Anterior cingulate cortex (tissue), 58 donors: ENCODE results near the gene DNPH1.

Experiments
- DNase-seq, 58 donors: peaks; one replicate each; lab custom pipeline; 2025; lab: John Stamatoyannopoulos, UW

DNPH1 gene

DNA sequence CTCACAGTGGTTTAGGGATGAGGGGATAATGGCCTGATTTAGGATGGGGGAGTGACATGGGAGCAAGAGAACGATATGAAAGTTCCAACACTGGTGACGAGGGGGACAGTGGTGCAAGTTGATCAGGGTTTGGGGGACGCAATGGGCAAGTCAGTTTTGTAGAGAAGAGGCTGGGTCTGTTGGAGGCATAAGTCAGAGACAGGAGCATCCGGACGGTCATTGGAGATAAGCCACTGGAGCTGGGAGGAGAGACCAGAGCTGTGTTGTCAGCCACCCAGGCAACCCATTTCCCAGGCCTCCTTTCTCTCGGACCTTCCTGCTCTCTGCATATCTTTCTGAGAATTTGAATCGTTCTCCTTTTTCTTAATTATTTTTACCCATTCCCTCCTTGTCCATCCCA, 9.5 kb downstream of the DNPH1 start:
- DNase-seq = no peak

DNA sequence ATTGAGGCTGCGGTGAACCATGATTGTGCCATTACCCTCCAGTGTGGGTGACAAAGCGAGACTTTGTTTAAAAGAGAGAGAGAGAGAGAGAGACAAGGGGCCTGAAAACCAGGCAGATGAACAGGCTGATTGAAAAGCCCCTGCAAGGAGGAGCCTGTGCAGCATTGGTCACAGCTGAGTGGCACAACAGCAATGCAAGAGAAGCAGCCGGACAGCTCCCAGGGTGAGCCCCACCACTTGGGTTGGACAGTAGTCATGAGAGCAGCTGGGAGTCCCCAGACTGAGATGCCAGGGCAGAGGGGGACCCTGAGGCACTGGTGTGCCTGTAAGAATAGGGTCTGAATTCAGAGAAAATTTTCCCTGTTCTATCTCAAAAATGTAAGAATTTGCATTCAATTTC, 10.2 kb downstream of the DNPH1 start:
- DNase-seq = peak in 2 of 58 donors; percentile 11 to 13

DNA sequence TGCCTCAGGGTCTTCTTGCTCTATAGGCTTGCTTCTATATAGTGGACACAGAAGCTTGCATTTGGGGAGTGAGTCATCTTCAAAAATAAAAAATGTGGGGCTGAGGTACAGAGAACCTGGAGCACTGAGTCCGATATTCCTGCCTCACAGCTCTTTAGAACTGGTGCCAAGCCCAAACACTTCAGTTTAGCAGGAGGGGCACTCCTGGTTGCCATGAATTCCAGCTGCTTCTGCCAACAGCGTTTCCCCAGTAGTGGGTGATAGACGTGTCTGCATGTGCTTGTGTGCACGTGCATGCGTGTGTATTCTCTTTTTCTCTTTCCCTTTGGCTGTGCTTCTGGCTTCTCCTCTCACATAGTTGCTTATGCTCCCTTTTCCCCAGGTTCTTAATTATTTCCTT, 11.9 kb downstream of the DNPH1 start:
- DNase-seq = no peak

DNA sequence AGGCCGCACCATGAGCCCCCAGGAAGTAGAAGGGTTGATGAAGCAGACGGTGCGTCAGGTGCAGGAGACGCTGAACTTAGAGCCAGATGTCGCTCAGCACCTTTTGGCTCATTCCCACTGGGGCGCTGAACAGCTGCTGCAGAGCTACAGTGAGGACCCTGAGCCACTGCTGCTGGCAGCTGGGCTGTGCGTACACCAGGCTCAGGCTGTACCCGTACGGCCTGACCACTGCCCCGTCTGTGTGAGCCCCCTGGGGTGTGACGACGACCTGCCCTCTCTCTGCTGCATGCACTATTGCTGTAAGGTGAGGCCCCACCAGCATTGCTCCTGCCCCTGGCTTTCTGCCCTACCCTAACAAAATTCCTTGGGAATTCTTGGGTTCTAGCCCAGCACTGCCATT, 13.1 kb downstream of the DNPH1 start:
- DNase-seq = no peak

DNA sequence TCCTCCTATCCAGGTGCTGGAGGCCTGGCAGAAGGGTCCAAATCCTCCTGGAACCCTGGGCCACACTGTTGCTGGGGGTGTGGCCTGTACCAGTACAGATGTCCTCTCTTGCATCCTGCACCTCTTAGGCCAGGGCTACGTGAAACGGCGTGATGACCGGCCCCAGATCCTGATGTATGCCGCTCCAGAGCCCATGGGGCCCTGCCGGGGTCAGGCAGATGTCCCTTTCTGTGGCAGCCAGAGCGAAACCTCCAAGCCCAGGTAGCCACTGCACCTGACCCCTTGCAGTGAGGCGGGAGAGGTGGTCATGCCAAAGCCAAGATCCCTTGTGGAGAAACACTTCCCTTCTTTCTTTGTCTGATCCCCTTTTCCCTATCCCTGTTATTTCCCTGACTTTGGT, 14.2 kb downstream of the DNPH1 start:
- DNase-seq = no peak

DNA sequence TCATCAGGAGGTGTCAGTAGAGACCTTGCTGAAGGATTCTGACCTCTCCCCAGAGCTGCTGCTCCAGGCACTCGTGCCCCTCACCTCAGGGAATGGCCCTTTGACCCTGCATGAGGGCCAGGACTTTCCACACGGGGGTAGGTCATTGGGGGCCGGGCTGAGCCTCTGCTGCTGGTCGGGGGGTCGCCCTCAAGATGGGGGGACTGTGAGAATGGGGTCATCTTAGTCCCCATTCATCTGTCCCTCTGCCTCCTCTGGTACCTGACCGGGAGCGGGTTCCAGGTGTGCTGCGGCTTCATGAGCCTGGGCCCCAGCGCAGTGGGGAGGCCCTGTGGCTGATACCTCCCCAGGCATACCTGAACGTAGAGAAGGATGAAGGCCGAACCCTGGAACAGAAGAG, 15.8 kb downstream of the DNPH1 start:
- DNase-seq = no peak

DNA sequence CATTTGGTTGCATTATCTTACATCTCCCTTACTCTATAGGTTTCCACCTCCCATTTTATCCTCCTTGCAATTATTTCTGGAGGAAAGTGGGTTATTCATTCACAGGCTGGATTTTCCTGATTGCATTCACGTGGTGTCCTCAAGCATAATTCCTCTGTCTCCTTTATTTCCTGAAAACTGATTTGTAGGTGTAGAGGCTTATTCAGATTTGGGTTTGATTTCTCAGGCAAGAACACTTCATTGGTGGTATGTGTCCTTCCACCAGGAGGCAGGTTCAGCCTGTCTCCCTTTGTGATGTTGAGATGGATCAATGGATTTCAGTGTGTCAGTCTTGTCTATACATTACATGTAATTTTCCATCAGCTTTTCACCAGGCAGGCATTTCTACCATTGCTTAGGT, 17.3 kb downstream of the DNPH1 start:
- DNase-seq = no peak

DNA sequence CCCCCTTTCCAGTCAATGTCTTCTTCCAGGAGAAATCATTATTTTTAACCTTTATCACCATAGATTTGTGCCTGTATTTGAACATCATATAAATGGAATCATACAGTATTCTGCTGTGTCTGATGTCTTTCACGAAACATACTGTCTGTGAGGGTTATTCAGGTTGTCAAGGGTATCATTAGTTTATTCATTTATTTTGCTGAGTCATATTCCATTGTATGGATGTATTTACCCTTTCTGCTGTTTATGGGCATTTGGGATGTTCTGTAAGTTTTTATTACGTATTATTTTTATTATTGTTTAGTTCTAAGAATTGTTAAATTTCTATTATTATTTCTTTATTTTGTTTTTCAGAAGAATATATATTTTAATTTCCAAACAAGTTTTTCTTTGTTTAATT, 22.0 kb downstream of the DNPH1 start:
- no peak for DNase-seq

DNA sequence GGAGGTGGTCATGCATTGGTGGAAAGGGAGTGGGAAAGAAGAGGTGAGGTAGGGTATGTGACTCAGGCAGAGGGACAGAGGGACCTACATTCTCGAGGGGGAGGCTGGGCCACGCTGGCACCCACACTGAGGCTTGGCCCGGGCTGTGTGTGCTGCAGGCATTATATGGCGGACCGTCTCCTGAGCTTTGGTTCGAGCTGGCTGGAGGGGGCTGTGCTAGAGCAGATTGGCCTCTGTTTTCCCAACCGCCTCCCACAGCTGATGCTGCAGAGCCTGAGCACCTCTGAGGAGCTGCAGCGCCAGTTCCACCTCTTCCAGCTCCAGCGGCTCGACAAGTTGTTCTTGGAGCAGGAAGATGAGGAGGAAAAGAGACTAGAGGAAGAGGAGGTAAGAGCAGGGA, 23.4 kb downstream of the DNPH1 start:
- DNase-seq = no peak

DNA sequence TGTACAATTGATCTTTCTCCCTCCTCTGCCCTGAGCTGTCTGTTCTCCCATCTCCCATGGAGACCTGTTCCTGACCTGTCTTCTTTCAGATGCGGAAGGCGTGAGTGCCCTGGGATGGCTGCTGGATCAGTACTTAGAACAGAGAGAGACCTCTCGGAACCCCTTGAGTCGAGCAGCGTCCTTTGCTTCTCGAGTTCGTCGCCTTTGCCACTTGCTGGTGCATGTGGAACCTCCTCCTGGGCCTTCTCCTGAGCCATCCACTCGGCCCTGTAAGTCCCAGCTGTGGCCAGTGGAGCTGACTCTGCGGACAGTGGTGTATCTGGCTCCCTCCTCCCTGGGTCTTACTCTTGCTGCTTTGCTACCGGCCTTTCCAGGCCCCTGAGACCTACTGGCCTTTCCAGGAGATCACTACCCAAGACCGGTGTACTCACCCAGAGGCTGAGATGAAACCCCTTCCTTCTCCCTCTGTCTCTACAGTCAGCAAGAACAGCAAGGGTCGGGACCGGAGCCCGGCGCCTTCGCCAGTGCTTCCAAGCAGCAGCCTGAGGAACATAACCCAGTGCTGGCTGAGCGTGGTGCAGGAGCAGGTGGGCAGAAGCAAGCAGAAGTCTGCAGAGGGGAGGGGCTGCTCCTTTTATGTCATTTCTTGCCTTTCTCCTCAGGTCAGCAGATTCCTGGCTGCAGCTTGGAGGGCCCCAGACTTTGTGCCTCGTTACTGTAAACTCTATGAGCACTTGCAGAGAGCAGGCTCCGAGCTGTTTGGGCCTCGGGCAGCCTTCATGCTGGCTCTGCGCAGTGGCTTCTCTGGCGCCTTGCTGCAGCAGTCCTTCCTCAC, 24.8 kb downstream of the DNPH1 start:
- DNase-seq = no peak

DNA sequence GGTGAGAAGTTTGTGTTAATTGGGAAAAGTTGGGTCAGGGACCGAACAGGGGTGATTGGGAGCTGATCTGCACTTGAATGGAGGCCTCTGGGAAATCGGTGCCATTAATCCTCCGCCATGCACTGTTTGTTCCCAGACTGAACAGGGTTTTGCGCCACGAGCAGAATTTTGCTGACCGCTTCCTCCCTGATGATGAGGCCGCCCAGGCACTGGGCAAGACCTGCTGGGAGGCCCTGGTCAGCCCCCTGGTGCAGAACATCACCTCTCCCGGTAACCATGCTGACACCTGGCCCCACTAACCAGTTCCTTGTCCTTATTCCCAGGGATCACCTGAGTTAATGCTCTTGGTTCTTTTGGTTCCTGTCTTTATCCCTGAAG, 25.6 kb downstream of the DNPH1 start:
- DNase-seq = no peak

DNA sequence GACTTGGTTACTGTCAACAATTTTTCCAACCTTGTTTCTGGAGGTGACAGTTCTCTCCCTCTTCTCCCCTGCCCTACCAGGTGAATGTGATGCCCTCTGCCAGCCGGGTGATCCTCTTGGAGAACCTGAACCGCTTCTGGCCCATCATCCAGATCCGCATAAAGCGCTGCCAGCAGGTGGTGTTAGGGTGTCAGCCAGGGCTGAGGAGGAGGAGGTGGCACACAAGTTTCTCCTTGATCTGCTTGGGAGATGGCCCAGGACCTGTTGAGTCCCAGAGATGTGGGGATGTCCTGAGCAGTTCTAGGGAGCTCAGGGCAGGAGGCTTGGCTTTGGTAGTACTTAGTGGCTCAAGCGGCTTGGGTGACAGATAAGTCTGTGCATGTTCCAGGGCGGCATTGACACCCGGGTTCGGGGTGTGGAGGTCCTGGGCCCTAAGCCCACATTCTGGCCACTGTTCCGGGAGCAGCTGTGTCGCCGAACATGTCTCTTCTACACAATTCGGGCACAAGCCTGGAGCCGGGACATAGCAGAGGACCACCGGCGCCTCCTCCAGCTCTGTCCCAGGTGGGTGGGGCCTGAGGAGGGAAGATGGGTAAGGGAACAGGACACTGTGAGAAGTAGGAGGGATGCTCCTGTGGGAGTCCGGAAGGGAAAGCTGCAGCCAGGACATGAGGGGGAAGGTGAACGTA, 26.1 kb downstream of the DNPH1 start:
- no peak for DNase-seq

DNA sequence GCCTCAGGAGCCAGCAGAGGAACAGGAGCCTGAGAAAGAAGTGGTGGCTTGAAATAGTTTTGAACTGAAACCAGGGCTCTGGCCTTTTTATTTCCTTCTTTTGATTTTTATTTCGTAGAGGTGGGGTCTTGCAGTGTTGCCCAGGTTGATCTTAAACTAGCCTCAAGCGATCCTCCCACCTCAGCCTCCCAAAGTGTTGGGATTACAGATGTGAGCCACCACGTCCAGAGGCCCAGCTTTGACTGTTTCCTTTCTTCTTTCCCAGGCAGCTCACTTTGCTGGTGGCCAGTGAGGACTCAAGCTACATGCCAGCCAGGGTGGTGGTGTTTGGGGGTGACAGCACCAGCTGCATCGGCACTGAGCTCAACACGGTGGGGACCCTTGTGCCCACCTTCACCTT, 26.8 kb downstream of the DNPH1 start:
- DNase-seq = no peak

DNA sequence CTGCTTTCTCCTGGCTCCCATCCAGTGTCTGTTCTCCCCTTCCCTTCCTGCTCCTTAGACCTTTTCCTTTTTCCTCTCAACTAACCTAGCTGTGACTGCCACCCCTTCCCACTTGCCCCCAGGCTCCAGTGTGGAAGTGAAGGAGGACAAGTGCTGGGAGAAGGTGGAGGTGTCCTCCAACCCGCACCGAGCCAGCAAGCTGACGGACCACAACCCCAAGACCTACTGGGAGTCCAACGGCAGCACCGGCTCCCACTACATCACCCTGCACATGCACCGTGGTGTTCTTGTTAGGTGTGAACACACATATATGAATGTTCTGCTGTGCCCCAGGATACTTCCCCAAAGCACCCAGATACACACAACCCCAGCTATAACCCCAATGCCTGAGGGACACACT, 28.7 kb downstream of the DNPH1 start:
- no peak for DNase-seq

DNA sequence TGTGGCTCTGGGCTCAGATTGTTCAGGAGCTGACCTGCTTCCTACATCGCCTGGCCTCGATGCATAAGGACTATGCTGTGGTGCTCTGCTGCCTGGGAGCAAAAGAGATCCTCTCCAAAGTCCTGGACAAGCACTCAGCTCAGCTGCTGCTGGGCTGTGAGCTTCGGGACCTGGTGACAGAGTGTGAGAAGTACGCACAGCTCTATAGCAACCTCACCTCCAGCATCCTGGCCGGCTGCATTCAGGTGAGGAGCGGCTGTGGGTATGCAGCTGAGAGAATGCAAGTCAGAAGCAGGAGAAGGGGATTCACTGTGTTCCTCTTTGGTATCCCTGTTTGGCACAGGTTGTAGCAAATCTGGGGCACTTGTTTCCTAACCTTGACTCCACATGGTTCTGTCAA, 29.4 kb downstream of the DNPH1 start:
- no peak for DNase-seq

DNA sequence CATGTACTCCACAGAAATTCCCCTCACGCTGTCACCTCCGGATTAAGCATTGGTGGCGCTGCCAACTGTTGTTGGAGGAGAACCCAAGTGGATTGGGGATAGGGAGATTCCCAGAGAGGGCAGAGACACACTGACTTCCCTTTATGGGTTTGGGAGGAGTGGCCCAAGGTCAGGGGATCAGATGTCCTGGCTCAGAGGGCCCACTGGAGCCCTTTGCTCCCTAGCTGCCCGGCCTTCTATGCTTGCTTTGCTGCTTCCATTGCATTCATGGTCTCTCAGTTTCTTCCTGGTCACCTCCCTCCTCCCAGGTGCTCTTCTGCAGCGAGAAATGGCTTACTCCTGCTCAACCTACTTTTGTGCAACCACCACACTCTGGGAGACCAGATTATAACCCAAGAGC, 32.9 kb downstream of the DNPH1 start:
- no peak for DNase-seq

DNA sequence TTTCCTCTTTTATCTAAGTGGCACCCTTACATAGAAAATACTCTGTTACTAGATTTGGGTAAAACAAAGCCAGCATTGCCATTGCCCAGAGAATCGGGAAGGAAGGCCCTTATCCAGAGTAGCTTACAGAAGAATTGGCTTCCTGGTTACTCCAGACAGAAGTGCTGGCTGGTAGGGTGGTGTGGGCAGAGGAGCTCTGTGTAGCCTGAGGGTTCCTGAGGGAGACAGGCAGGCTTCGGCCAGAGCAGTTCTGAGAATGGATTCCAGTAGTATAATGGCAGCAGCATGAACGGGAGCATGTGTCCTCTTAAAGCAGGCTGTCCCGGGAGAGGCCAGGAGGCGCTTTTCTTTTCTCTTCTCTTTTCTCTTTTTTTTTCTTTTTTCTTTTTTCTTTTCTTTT, 35.4 kb downstream of the DNPH1 start:
- DNase-seq = no peak

DNA sequence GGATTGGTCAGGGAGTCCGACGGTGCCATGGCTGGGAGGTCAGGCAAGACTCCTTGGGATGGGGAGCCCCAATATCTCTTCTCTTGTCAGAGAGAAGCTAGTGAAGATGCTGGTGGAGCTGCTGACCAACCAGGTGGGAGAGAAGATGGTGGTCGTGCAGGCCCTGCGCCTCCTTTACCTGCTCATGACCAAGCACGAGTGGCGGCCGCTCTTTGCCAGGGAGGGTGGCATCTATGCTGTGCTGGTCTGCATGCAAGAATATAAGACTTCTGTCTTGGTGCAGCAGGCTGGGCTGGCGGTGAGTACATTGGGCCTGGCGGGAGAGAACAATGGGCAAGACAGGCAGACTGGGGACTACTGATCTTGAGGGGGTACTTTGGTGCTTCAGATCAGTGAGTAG, 36.4 kb downstream of the DNPH1 start:
- no peak for DNase-seq

DNA sequence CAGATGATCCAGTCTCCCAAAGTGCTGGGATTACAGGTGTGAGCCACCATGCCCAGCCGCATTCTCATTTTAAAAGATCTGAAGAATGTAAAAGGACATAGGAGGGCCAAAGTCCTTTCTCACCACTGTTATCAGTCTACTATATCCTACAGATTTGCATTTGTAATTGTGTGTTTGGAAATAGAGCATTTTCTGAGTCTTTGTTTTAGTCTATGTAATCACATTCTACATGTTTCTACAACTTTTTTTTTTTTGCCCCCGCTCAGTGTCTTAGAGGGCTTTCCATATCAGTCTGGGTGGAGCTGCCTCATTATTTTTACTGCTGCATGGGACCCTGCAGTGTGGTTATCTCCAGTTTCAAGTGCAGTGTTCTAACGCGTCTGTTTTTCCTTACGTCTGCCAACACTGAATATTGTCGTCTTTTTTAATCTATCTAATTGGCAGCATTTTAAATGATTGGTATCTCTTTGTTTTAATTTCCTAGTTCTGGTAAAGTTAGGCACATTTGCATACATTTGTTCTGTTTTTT, 39.4 kb downstream of the DNPH1 start:
- no peak for DNase-seq

DNA sequence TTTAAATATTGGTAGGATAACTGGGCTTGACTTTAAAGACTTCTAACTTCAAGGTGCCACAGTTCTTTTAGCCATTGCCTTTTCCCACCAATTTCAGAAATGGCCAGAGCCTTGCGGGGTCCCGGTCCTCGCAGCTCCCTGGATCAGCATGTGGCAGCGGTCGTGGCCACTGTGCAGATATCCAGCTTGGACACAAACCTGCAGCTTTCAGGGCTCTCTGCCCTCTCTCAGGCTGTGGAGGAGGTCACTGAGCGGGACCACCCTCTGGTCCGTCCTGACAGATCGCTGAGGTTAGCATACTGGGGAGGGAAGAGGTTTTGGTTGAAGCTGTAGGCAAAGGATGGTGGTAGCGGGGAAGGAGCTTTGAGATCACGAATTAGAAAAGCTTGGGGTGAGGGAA, 40.9 kb downstream of the DNPH1 start:
- no peak for DNase-seq

DNA sequence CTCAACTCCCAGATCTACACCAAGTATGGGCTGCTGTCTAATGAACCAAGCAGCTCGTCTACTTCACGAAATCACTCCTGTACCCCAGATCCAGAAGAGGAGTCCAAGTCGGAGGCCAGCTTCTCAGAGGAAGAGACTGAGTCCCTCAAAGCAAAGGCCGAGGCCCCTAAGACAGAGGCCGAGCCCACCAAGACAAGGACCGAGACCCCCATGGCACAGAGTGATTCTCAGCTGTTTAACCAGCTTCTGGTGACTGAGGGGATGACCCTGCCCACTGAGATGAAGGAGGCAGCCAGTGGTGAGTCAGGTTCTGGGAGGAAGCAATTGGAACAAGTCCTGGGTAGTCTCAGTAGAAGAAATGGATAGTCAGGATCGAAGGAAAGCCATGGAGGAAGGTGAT, 41.5 kb downstream of the DNPH1 start:
- DNase-seq = no peak

DNA sequence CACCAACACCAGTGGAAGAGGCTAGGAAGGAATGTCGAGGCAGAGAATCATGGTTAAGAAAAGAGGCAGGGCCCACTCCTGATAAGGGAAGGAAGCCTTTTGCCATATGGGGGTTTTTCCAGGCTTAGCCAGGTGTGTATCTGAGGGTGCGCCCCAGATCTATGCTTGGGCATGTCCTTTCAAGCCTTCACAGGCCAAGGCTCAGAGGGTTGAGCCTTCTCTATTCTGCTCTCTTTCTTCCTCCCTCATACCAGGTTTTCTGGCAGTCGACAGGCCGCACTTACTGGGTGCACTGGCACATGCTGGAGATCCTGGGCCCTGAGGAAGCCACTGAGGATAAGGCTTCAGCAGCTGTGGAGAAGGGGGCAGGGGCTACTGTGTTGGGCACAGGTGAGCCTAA, 42.6 kb downstream of the DNPH1 start:
- DNase-seq = no peak
